Activated T-cell treated with anti-CD3 and anti-CD28 coated beads, Interleukin-2, amount 50 U/mL, for 24 hours (primary cell): ENCODE measurements around the gene TMEM250.

Experiments used
- DNase-seq: peaks from one replicate; pipeline ENCODE4 v3.0.0-alpha.2; 2020
- H3K27ac Mint-ChIP-seq: 2 replicates; pipeline ENCODE4 v1.8.0; 2020; ENCODE audit warnings: mild to moderate bottlenecking, mixed read lengths
- H3K27me3 Mint-ChIP-seq: 2 replicates; pipeline ENCODE4 v1.8.0; 2020; ENCODE audit warnings: mixed read lengths
- H3K36me3 Mint-ChIP-seq: 2 replicates; pipeline ENCODE4 v1.8.0; 2020; ENCODE audit warnings: low read depth, mixed read lengths
- H3K4me1 Mint-ChIP-seq: 2 replicates; pipeline ENCODE4 v1.8.0; 2020; ENCODE audit warnings: low read depth, mixed read lengths
- H3K4me3 Mint-ChIP-seq: 2 replicates; pipeline ENCODE4 v1.8.0; 2020; ENCODE audit warnings: mild to moderate bottlenecking, moderate library complexity, mixed read lengths
- H3K9me3 Mint-ChIP-seq: 2 replicates; pipeline ENCODE4 v1.8.0; 2020; ENCODE audit warnings: mixed read lengths

TMEM250 gene

GRCh38 chr9:136091582-136092352 is 26.9 kb downstream of the TMEM250 start:
- Mint-ChIP-seq H3K4me1 (peaks cover 19% of the 10 kb centered on the region), H3K27me3 (no peaks in the 10 kb centered on the region), H3K27ac (peak overlapping the region; percentile 47), H3K9me3 (no peaks in the 10 kb centered on the region), H3K4me3 (no peak overlapping the region), H3K36me3 (peaks cover 2% of the 10 kb centered on the region)
- DNase-seq: no peak

DNA sequence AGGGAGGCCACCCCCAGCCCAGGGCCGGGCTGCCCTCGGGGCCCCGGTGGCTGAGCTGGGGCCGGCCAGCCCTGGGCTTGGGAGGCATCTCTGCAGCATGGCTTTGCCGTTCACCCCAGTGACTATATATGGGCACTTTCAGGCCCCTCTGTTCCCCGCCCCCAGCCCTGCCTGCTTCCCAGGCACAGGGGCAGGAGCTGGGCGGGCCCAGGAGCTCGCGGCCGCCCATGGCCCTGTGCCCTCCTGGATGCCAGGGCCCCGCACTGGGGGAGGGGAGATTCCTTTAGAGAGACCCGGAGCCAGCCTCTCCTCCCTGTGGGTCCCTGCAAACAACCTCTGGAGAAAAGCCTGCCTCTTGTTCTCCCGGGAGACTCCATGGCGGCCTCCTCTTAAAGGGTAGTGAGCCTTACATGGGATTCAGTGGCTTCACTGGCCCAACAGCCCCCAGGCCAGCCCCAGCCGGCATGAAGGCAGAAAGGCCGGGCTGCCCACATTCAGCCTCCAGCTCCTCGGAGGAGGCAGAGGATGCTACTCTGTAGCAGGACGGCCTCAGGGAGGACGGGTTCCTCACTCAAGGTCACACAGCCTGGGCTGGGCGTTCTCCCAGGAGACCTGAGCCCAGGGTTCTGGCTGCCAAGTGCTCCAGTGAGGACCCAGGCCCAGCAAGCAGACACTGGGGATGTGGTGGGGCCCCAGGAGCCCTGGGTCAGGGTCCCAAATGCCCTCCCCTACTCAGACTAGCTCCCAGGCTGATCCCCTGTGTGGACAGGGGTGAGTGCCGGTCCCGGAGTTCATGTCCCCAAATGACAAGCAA is 27.7 kb downstream of the TMEM250 start:
- Mint-ChIP-seq H3K36me3 (peaks cover 2% of the 10 kb centered on the region), H3K4me1 (peaks cover 18% of the 10 kb centered on the region), H3K27ac (peak overlapping the region; percentile 47), H3K4me3 (no peak overlapping the region), H3K9me3 (no peaks in the 10 kb centered on the region), H3K27me3 (no peaks in the 10 kb centered on the region)
- no peak for DNase-seq

- DNase-seq: no peak
- H3K4me1 Mint-ChIP-seq: peaks cover 16% of the 10 kb centered on the region
- H3K4me3 Mint-ChIP-seq: no peak overlapping the region
- no peak overlapping the region for H3K27ac Mint-ChIP-seq
- H3K36me3 Mint-ChIP-seq: peaks cover 2% of the 10 kb centered on the region
- H3K27me3 Mint-ChIP-seq: no peaks in the 10 kb centered on the region
- no peaks in the 10 kb centered on the region for H3K9me3 Mint-ChIP-seq
These were observed 28.5 kb downstream of the TMEM250 start for GRCh38 chr9:136090056-136090735.

GRCh38 chr9:136089697-136090045 is 29.0 kb downstream of the TMEM250 start:
- H3K4me1 Mint-ChIP-seq: peaks cover 18% of the 10 kb centered on the region
- H3K9me3 Mint-ChIP-seq: no peaks in the 10 kb centered on the region
- no peaks in the 10 kb centered on the region for H3K27me3 Mint-ChIP-seq
- no peak overlapping the region for H3K4me3 Mint-ChIP-seq
- no peak overlapping the region for H3K27ac Mint-ChIP-seq
- peaks cover 2% of the 10 kb centered on the region for H3K36me3 Mint-ChIP-seq
- no peak for DNase-seq

DNA sequence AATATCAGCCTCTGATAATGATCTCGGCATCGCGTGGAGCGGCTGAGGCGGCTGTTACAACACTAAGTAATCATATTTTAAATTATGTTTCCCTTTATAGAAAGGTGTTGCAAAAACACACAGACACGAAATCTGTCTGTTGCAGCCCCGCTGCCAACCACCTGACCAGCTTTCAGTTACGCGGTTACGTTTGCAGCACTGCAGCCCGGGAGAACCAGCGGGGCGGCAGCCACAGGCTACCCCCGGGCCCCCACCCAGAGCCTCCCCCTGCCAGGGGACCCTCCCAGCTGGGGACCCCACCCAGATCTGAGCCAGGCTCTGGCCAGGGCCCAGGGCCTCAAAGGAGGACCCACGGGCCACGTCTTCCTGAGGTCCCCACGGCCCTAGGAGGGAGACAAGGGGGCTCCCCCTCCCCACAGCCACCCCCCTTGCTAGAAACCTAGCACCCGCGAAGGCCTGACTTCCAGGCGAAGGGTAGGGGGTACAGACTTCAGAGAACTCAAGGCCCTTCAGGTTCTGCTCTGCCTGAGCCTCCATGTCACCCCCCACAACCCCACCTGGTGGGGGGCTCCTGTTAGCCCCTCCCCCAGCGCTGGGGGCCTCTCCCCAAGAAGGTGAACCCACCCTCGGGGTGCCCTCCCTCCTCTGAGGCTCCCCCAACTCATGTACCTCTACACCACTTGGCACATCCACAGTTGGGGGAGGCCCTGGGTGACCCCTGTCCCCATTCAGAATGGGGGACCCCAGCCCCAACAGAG is 29.6 kb downstream of the TMEM250 start:
- peaks cover 22% of the 10 kb centered on the region for H3K4me1 Mint-ChIP-seq
- no peak for DNase-seq
- no peak overlapping the region for H3K27ac Mint-ChIP-seq
- no peaks in the 10 kb centered on the region for H3K27me3 Mint-ChIP-seq
- H3K4me3 Mint-ChIP-seq: no peak overlapping the region
- no peaks in the 10 kb centered on the region for H3K9me3 Mint-ChIP-seq
- H3K36me3 Mint-ChIP-seq: peaks cover 4% of the 10 kb centered on the region

- peaks cover 4% of the 10 kb centered on the region for H3K36me3 Mint-ChIP-seq
- DNase-seq: no peak
- H3K9me3 Mint-ChIP-seq: no peaks in the 10 kb centered on the region
- H3K4me1 Mint-ChIP-seq: peaks cover 19% of the 10 kb centered on the region
- no peak overlapping the region for H3K27ac Mint-ChIP-seq
- no peaks in the 10 kb centered on the region for H3K27me3 Mint-ChIP-seq
- H3K4me3 Mint-ChIP-seq: no peak overlapping the region
These were observed 30.2 kb downstream of the TMEM250 start for GRCh38 chr9:136088481-136088938.

DNA sequence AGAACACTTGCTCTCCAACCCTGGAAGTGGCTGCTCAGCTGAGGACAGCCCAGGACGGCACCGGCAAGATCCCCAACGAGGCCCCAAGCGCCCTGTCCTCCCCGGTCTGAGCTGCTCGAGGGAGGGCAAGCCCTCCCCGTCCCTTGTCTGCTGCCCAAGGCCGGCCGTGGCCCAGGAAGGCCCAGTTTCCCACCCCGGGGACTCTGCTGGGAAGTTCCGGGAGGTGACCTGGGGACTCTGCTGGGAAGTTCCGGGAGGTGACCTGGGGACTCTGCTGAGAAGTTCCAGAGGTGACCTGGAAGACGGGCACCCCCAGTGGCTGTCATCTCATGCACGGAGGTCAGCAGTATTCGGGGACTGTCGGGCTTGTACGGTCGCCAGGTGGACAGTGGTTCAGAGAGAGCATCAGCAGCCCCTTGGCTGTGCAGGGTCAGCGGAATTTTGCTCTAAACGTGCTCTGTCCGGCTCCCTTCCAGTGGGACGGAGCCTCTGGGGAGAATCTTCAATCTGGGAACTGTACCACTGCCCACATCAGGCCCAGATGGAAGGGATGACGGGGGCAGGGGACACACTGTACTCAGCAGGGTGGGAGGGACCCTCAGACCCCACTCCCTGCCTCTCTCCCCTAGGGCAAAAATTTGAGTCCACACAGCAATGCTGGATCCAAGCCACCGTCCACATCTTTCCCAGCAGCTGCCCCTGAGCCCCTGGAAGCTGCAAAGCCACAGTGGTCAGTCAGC is 30.8 kb downstream of the TMEM250 start:
- no peak for DNase-seq
- Mint-ChIP-seq H3K4me3 (no peak overlapping the region), H3K27ac (no peak overlapping the region), H3K27me3 (no peaks in the 10 kb centered on the region), H3K9me3 (no peaks in the 10 kb centered on the region), H3K36me3 (peaks cover 3% of the 10 kb centered on the region), H3K4me1 (peaks cover 17% of the 10 kb centered on the region)

DNA sequence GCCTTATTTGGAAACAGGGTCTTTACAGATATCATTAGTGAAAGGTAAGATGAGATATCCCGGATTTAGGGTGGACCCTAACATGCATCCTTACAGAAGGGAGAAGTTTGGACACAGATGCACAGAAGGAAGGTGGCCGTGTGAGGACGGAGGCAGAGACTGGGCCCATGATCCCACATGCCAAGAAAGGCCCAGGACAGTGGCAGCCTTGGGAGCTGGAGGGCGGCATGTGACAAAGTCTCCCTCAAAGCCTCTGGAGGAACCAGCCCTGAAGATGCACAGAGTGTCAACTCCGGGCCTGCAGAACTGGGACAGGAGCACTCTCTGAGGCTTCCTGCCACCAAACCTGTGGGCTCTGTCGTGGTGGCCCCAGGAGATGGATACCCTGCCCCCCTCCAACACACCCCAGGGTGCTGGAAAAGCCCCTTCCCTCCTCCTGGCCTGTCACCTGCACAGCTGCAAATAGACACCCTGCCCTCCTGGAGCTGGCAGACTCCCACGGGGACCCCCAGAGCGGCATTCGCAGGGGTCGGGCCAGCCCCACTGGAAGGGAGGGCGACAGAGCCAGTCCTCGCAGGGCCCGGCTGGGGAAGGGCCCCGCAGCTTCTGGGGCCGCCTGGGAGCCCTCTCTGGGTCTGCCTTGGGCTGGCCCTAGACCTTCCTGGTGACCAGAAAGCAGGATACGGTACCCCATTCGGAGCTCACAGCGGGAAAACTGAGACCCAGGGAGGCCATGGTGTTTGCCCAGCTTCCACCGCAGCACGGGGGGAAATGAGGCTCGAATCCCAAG is 31.5 kb downstream of the TMEM250 start:
- no peak overlapping the region for H3K27ac Mint-ChIP-seq
- no peak overlapping the region for H3K4me3 Mint-ChIP-seq

GRCh38 chr9:136086213-136086881 is 32.3 kb downstream of the TMEM250 start:
- no peak for DNase-seq
- Mint-ChIP-seq H3K27me3 (no peaks in the 10 kb centered on the region), H3K27ac (no peak overlapping the region), H3K9me3 (no peaks in the 10 kb centered on the region), H3K4me1 (peaks cover 12% of the 10 kb centered on the region), H3K4me3 (no peak overlapping the region), H3K36me3 (peaks cover 2% of the 10 kb centered on the region)

More for the DNA sequence above, 31.5 kb downstream of the TMEM250 start:
- no peak for DNase-seq
- Mint-ChIP-seq H3K9me3 (no peaks in the 10 kb centered on the region), H3K36me3 (peaks cover 2% of the 10 kb centered on the region), H3K27me3 (no peaks in the 10 kb centered on the region), H3K4me1 (peaks cover 14% of the 10 kb centered on the region)

GRCh38 chr9:136085815-136086212 is 32.9 kb downstream of the TMEM250 start:
- no peak overlapping the region for H3K4me3 Mint-ChIP-seq
- H3K27ac Mint-ChIP-seq: no peak overlapping the region
- peaks cover 12% of the 10 kb centered on the region for H3K4me1 Mint-ChIP-seq
- peaks cover 2% of the 10 kb centered on the region for H3K36me3 Mint-ChIP-seq
- no peaks in the 10 kb centered on the region for H3K27me3 Mint-ChIP-seq
- DNase-seq: no peak
- no peaks in the 10 kb centered on the region for H3K9me3 Mint-ChIP-seq

- Mint-ChIP-seq H3K4me1 (peaks cover 6% of the 10 kb centered on the region), H3K36me3 (peaks cover 2% of the 10 kb centered on the region), H3K27me3 (no peaks in the 10 kb centered on the region), H3K9me3 (no peaks in the 10 kb centered on the region), H3K4me3 (no peak overlapping the region), H3K27ac (no peak overlapping the region)
- DNase-seq: no peak
These were observed 34.4 kb downstream of the TMEM250 start for GRCh38 chr9:136084063-136084944.

DNA sequence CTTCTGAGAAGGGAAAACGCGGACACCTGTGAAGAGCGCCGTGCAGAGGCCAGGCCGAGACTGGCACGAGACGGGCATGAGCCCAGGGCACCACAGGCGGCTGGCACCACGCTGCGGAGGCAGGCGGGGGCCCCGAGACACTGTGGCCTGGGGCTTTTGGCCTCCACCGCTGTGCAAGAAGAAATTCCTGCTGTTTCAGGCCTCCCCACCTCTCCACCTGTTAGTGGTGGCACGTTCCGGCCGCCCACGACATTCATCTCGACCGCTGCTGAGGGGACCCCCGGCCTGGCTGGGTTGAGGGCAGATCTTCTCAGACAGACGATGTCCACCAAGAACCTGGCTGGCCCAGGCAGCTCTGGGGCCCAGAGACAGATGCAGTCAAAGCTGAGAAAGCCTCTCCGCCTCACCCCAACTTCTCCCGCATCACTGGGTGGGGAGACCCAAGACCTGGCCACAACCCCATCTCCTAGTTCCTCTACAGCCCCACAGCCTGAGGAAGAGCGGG is 35.1 kb downstream of the TMEM250 start:
- H3K4me1 Mint-ChIP-seq: peaks cover 6% of the 10 kb centered on the region
- no peak for DNase-seq
- H3K4me3 Mint-ChIP-seq: no peak overlapping the region
- H3K9me3 Mint-ChIP-seq: no peaks in the 10 kb centered on the region
- no peak overlapping the region for H3K27ac Mint-ChIP-seq
- no peaks in the 10 kb centered on the region for H3K27me3 Mint-ChIP-seq
- peaks cover 2% of the 10 kb centered on the region for H3K36me3 Mint-ChIP-seq
